H9 (cell line): ENCODE data around the gene FMO4. TPM values are rescaled to one million over a fixed set of nuclear protein-coding genes. Genes with fewer than 3 reads are reported as not detected.

Experiments used
- DNase-seq: peaks from one replicate; pipeline ENCODE4 v3.0.0-alpha.2; 2017
- H2AFZ ChIP-seq: one replicate; pipeline ENCODE4 v1.6.1; 2013; ENCODE audit warnings: mild to moderate bottlenecking, low read length, control low read depth, moderate library complexity
- H2AK5ac ChIP-seq: 2 replicates; pipeline ENCODE4 v1.6.1; 2013; ENCODE audit warnings: low read length, control low read depth, mixed read lengths; ENCODE audit not compliant: insufficient read length
- H2BK120ac ChIP-seq: one replicate; pipeline ENCODE4 v1.6.1; 2013; ENCODE audit warnings: low read depth, mild to moderate bottlenecking, low read length, control low read depth, inconsistent platforms; ENCODE audit not compliant: poor library complexity, severe bottlenecking
- H2BK12ac ChIP-seq: 2 replicates; pipeline ENCODE4 v1.6.1; 2013; ENCODE audit warnings: low read length, control low read depth, mixed read lengths, low read depth; ENCODE audit not compliant: insufficient read length
- H2BK15ac ChIP-seq: 2 replicates; pipeline ENCODE4 v1.6.1; 2013; ENCODE audit warnings: low read depth, low read length, control low read depth
- H2BK20ac ChIP-seq: one replicate; pipeline ENCODE4 v1.6.1; 2013; ENCODE audit warnings: low read depth, mild to moderate bottlenecking, low read length, control low read depth, inconsistent platforms; ENCODE audit not compliant: poor library complexity, severe bottlenecking
- H2BK5ac ChIP-seq: 2 replicates; pipeline ENCODE4 v1.6.1; 2013; ENCODE audit warnings: low read length, control low read depth, mixed read lengths; ENCODE audit not compliant: insufficient read length
- H3K14ac ChIP-seq: 2 replicates; pipeline ENCODE4 v1.6.1; 2013; ENCODE audit warnings: low read length, control low read depth; ENCODE audit not compliant: insufficient read depth
- H3K18ac ChIP-seq: 2 replicates; pipeline ENCODE4 v1.6.1; 2013; ENCODE audit warnings: low read depth, mild to moderate bottlenecking, mixed read lengths, low read length, control low read depth; ENCODE audit not compliant: insufficient read length
- H3K23ac ChIP-seq: 2 replicates; pipeline ENCODE4 v1.6.1; 2013; ENCODE audit warnings: low read length, control low read depth, mixed read lengths, low read depth; ENCODE audit not compliant: insufficient read length
- H3K23me2 ChIP-seq: 2 replicates; pipeline ENCODE4 v1.6.1; 2013; ENCODE audit warnings: low read depth, mild to moderate bottlenecking, mixed read lengths, low read length, control low read depth; ENCODE audit not compliant: insufficient read length, poor library complexity, severe bottlenecking
- H3K27ac ChIP-seq: 2 replicates; pipeline ENCODE4 v1.5.1; 2013; ENCODE audit warnings: low read length, control low read depth, mixed read lengths, low read depth; ENCODE audit not compliant: insufficient read length
- H3K27me3 ChIP-seq: 2 replicates; pipeline ENCODE4 v1.6.1; 2013; ENCODE audit warnings: low read length, control low read depth, inconsistent platforms; ENCODE audit not compliant: insufficient read depth
- H3K4ac ChIP-seq: 2 replicates; pipeline ENCODE4 v1.6.1; 2013; ENCODE audit warnings: low read depth, mild to moderate bottlenecking, control low read depth, inconsistent platforms, low read length, moderate library complexity
- H3K4me1 ChIP-seq: 2 replicates; pipeline ENCODE4 v1.6.1; 2013; ENCODE audit warnings: low read length, control low read depth, inconsistent platforms; ENCODE audit not compliant: insufficient read depth
- H3K4me2 ChIP-seq: 2 replicates; pipeline ENCODE4 v1.6.1; 2013; ENCODE audit warnings: low read length, control low read depth, mixed read lengths; ENCODE audit not compliant: insufficient read length, insufficient read depth
- H3K56ac ChIP-seq: 2 replicates; pipeline ENCODE4 v1.6.1; 2013; ENCODE audit warnings: low read depth, mild to moderate bottlenecking, mixed read lengths, low read length, control low read depth; ENCODE audit not compliant: insufficient read length
- H3K79me1 ChIP-seq: 2 replicates; pipeline ENCODE4 v1.6.1; 2013; ENCODE audit warnings: low read depth, mild to moderate bottlenecking, moderate library complexity, low read length, control low read depth, inconsistent platforms; ENCODE audit not compliant: insufficient read depth, poor library complexity, severe bottlenecking
- H3K79me2 ChIP-seq: 2 replicates; pipeline ENCODE4 v1.6.1; 2013; ENCODE audit warnings: low read length, control low read depth, inconsistent platforms; ENCODE audit not compliant: insufficient read depth
- H3K9ac ChIP-seq: 2 replicates; pipeline ENCODE4 v1.6.1; 2013; ENCODE audit warnings: low read length, control low read depth, mixed read lengths; ENCODE audit not compliant: insufficient read length; ENCODE audit errors: extremely low read depth
- H3K9me3 ChIP-seq: one replicate; pipeline ENCODE4 v1.6.1; 2013; ENCODE audit warnings: low read depth, low read length, inconsistent platforms; ENCODE audit not compliant: control insufficient read depth
- H3T11ph ChIP-seq: one replicate; pipeline ENCODE4 v1.6.1; 2013; ENCODE audit warnings: mild to moderate bottlenecking, low read length, control low read depth, inconsistent platforms
- H4K20me1 ChIP-seq: one replicate; pipeline ENCODE4 v1.6.1; 2013; ENCODE audit not compliant: control insufficient read depth, insufficient read length, insufficient read depth
- H4K5ac ChIP-seq: 2 replicates; pipeline ENCODE4 v1.6.1; 2013; ENCODE audit warnings: low read depth, mild to moderate bottlenecking, mixed read lengths, low read length, control low read depth; ENCODE audit not compliant: insufficient read length
- H4K8ac ChIP-seq: replicated peaks from 2 replicates; pipeline ENCODE4 v1.6.1; 2013; ENCODE audit warnings: low read length, control low read depth, mixed read lengths, low read depth; ENCODE audit not compliant: insufficient read length
- H4K91ac ChIP-seq: 2 replicates; pipeline ENCODE4 v1.6.1; 2013; ENCODE audit warnings: low read depth, mild to moderate bottlenecking, moderate library complexity, mixed read lengths, low read length, control low read depth; ENCODE audit not compliant: insufficient read length
- H3K27ac Mint-ChIP-seq, 3 experiments: 2 replicates in 2 of 3; 3 replicates in 1 of 3; pipeline ENCODE4 v1.8.0; 2020 to 2021; ENCODE audit warnings: mixed read lengths in 3 of 3, mild to moderate bottlenecking in 1 of 3, moderate library complexity in 1 of 3
- H3K27me3 Mint-ChIP-seq: 2 replicates; pipeline ENCODE4 v1.8.0; 2021; ENCODE audit warnings: low read depth, mild to moderate bottlenecking, moderate library complexity, mixed read lengths
- H3K36me3 Mint-ChIP-seq, 3 experiments: 2 replicates in 2 of 3; 3 replicates in 1 of 3; pipeline ENCODE4 v1.8.0; 2020 to 2021; ENCODE audit warnings: low read depth in 3 of 3, mixed read lengths in 3 of 3; ENCODE audit not compliant: insufficient read depth in 1 of 3
- H3K4me1 Mint-ChIP-seq, 2 experiments: 2 replicates each; pipeline ENCODE4 v1.8.0; 2020; ENCODE audit warnings: mixed read lengths in 2 of 2
- H3K4me3 Mint-ChIP-seq, 2 experiments: 2 replicates in 1 of 2; 3 replicates in 1 of 2; pipeline ENCODE4 v1.8.0; 2020 to 2021; ENCODE audit warnings: mild to moderate bottlenecking in 2 of 2, mixed read lengths in 2 of 2, moderate library complexity in 1 of 2
- H3K9me3 Mint-ChIP-seq, 2 experiments: 2 replicates in 1 of 2; 3 replicates in 1 of 2; pipeline ENCODE4 v1.8.0; 2020; ENCODE audit warnings: mild to moderate bottlenecking in 2 of 2, mixed read lengths in 2 of 2, moderate library complexity in 1 of 2
- WGBS: extraction: QIAGEN DNeasy Blood & Tissue Kit; methylation state at CpG from one replicate; pipeline ENCODE4 v1.1.7; 2013; ENCODE audit warnings: missing lambda C conversion rate, low lambda C conversion rate, mixed read lengths; ENCODE audit not compliant: insufficient read length; ENCODE audit errors: extremely low coverage; 5-methylcytosine and 5-hydroxymethylcytosine counted together
- total RNA-seq: library from RNA; stranded (reverse); gene quantifications from 2 replicates; pipeline ENCODE4 v1.2.1, GENCODE V29; 2021
- TF ChIP-seq, protein P1 (sequence below): fragments of 200-600 bp; sonication (generic); conservative IDR thresholded peaks from 3 replicates; pipeline ENCODE4 v1.8.0; 2021; ENCODE audit warnings: antibody characterized with exemption, mild to moderate bottlenecking

The FMO4 gene
- total RNA-seq, 1 experiment from 2014 or later: 1.8 TPM

DNA sequence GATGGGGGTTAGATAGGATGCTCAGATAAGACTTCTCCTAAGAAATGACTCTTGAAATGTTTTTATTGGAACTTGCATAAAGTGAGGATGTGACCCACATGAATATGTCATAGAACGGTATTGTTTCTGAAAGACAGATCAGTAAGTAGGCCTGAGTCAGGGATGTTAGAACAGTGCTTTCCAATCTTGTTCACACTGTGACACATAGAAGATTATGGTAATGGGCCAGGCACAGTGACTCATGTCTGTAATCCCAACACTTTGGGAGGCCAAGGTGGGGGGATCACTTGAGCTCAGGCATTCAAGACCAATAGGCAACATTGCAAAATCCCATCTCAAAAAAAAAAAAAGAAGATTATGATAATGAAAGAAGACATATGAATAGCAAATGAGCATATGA, 32.9 kb downstream of the FMO4 start:
- Histone ChIP-seq H4K20me1 (no peaks in the 10 kb centered on the region), H2BK12ac (no peak overlapping the region), H3K9ac (no peak overlapping the region), H3K4ac (no peak overlapping the region), H3K4me1 (no peaks in the 10 kb centered on the region), H3K23me2 (no peaks in the 10 kb centered on the region), H3K18ac (no peak overlapping the region), H3K9me3 (no peaks in the 10 kb centered on the region), H2AK5ac (no peak overlapping the region), H3K4me2 (no peak overlapping the region), H3K79me2 (no peaks in the 10 kb centered on the region), H3K56ac (no peak overlapping the region), H2AFZ (no peak overlapping the region), H2BK120ac (no peak overlapping the region), H3K79me1 (no peaks in the 10 kb centered on the region), H2BK15ac (no peak overlapping the region), H2BK5ac (no peak overlapping the region), H3K27ac (no peak overlapping the region), H2BK20ac (no peak overlapping the region), H4K8ac (no peak overlapping the region), H4K5ac (no peak overlapping the region), H3T11ph (no peak overlapping the region), H3K23ac (no peak overlapping the region), H3K27me3 (no peaks in the 10 kb centered on the region), H4K91ac (no peak overlapping the region), H3K14ac (no peak overlapping the region)
- peaks cover 0 to 2% (median 2%) of the 10 kb centered on the region in 3 experiments; a peak in 4 of 7 replicates for H3K36me3 Mint-ChIP-seq
- DNase-seq: no peak
- TF ChIP-seq, protein P1, sequence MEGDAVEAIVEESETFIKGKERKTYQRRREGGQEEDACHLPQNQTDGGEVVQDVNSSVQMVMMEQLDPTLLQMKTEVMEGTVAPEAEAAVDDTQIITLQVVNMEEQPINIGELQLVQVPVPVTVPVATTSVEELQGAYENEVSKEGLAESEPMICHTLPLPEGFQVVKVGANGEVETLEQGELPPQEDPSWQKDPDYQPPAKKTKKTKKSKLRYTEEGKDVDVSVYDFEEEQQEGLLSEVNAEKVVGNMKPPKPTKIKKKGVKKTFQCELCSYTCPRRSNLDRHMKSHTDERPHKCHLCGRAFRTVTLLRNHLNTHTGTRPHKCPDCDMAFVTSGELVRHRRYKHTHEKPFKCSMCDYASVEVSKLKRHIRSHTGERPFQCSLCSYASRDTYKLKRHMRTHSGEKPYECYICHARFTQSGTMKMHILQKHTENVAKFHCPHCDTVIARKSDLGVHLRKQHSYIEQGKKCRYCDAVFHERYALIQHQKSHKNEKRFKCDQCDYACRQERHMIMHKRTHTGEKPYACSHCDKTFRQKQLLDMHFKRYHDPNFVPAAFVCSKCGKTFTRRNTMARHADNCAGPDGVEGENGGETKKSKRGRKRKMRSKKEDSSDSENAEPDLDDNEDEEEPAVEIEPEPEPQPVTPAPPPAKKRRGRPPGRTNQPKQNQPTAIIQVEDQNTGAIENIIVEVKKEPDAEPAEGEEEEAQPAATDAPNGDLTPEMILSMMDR: no peak
- WGBS: no CpG with 5 or more reads among the region's 1 CpG
- H3K4me3 Mint-ChIP-seq: no peak overlapping the region
- no peaks in the 10 kb centered on the region for H3K4me1 Mint-ChIP-seq
- H3K27me3 Mint-ChIP-seq: no peaks in the 10 kb centered on the region
- peaks cover 0 to 9% of the 10 kb centered on the region in 2 experiments; a peak in 3 of 5 replicates for H3K9me3 Mint-ChIP-seq
- H3K27ac Mint-ChIP-seq: no peak overlapping the region
